HG03571 (cell line): ENCODE data around the gene RARG.
"Not testable (repeated sequence)": the region's sequence is repeated elsewhere in the genome, so short reads cannot be mapped to it uniquely, and the experiment has no call there.

ENCODE experiments used
- ATAC-seq: cut with Tn5 transposase; IDR thresholded peaks from one replicate; pipeline ENCODE4 v1.9.1; 2021; ENCODE audit not compliant: unreplicated experiment

The RARG gene

DNA sequence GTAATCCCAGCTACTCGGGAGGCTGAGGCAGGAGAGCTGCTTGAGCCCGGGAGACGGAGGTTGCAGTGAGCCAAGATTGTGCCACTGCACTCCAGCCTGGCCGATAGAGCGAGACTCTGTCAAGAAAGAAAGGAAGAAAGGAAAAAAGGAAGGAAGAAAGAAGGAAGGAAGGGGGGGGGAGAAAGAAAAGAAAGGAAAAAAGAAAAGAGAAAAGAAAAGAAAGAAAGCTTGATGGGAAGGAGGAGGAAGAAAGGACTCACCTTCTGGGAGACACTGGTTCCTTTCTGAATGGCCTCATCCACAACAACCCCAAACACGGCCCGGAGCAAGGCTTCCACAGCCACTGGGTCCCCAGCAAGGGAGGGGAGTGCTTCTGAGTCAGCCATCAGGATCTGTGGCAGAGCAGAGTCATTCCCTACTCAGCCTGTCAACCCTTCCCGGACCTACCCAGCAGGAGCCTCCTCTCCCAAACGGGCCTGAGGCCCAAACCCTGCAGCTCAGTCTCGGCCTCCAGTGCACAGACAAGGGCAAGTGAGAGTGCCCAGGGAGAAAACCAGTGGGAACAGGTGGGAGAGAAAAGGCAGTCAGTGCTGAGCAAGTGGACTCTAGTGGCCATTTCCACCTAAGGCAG, 58.8 kb downstream of the RARG start:
- no peak for ATAC-seq

DNA sequence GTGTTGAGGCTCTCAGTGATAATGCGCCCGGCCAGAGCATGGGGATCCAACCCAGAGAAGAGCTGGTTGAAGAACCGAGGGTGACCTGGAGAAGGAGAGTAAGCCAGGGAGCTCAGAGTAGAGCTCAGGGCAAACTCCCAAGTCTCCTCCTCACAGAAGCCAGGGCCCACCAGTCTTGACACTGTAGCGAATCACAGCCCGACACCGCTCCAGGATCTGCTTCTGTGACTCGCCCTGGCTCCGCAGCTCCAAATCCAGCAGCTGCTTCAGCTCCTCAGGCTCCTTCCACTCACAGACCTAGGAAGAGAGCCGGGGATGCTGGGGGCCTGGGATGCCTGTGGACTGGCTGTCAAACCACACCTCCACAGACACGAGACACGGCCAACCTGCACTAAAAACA, 59.7 kb downstream of the RARG start:
- ATAC-seq, result no peak

DNA sequence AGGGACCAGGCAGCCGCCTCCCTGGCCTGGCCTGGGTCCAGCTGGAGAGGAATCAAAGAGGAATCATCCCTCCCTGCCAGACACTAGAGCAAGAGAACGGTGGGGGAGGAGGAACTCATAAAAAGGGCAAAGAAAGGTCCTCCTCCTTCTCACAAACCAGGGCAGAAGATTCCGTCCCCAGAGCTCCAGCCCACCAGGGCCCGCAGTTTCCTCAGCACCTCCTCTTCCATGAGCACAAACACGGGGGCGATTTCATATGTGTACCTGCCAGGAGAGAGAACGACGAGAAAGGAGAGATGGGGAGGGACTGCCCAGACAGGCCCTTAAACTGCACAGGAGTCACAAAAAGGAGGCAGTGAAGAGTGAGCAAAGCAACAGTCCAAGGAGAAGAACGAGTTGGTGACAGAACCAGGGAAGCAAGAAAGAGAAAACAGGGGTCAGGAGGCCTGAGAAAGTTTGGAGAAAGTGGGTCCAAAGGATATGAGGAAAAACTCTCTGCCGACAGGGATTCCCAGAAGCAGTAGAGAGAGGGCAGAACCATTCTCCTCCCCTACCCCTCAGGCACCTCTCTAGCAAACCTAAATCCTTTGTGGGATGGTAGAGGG, 60.2 kb downstream of the RARG start:
- ATAC-seq, result no peak

DNA sequence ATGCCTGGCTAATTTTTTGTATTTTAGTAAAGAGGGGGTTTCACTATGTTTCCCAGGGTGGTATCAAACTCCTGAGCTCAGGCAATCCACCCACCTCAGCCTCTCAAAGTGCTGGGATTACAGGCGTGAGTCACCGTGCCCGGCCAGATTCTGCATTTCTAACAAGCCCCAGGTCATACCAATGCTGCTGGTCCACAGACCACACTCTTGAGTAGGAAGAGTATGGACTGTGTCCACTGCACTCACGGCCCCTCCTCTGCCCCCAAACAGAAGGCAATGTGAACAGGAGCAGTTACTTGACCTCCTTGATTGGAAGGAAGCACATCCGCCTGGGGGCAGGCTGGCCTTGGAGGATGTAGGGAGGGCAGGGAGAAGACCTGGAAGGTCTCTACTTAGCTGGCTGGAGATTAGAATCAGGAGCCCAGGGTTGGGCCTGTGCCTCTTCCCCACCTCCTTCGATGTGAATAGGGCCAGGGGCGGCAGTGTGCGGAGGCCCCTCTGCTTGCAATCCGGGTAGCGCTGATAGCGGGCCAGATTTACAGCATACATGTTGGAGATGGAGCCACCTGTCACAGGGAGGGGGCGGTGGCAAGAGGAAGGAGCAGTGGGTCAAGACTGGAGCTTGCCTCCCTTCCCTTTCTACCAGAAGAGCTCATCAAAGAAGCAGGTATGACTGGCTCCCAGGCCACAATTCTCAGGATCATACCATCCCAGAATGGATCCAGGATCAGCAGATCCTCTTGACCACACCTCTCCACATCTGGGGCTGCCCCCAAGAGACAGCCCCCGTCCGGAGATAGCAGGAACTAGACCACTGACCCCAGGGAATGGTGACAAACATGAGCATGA, 60.9 kb downstream of the RARG start:
- no peak for ATAC-seq

DNA sequence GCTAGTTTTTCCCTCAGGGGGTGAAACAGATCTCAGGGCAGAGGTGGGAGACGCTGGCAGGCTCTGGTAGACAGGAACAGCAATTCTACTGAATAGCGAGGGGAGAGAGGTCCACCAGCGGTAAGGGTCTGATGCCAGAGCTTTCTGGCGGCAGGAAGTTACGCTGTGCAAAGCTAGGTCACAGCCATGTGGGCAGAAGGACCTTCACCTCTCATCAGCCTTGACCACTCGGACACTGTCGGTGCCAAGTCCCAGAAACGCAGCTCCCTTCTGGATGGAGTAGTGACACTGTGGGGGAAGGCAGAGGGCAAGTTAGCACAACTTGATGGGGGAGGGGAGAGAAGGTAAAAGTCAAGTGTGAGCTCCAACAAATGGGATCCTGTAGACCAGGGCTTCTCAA, 61.8 kb downstream of the RARG start:
- ATAC-seq, result no peak

DNA sequence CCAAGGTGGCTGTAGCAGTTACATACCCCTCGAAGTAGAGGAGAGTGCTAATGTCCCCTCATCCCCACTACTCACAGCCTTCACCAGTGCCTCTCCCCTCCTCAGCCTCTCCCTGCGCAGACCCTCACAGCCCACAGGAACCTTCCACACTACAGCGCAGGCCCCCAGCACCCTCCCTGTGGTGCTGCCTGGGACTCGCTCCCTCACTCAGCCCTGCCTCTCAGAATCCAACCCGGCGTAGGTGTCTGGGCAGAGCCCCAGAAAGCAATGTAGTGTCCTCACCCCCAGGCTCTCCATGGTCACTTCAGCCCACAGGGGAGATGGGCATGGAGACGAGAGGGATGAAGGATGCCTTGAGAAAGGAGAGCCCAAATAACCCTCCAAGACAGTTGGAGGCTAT, 62.4 kb downstream of the RARG start:
- no peak for ATAC-seq

DNA sequence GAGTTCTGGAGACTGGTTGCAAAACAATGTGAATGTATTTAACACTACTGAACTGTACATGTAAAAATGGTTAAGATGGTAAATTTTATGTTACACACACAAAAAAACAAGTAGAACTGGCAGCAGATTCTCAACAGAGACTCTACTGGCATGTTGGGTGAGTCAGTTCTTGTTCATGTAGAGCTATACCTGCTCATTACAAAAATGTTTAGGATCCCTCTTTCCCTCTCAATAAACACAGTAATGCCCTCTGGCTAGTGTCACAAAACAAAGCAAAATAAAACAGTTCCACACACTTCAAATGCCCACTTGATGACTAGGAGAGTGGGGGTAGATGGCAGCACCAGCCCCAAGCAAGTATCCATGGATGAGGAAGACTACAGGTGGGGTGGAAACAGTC, 65.2 kb downstream of the RARG start:
- ATAC-seq, result no peak

DNA sequence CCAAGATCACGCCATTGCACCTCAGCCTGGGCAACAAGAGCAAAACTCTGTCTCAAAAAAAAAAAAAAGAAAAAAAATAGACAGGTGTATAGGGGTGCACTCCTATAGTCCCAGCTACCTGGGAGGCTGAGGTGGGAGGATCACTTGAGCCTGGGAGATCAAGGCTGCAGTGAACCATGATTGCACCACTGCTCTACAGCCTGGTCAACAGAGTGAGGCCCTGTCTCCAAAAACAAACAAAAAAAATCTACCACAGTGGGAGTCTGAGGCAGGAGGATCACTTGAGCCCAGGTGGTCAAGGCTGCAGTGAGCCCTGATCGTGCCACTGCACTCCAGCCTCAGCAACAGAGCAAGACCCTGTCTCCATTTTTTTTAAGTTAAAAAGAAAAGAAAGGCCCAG, 69.0 kb downstream of the RARG start:
- not testable (repeated sequence) for ATAC-seq

DNA sequence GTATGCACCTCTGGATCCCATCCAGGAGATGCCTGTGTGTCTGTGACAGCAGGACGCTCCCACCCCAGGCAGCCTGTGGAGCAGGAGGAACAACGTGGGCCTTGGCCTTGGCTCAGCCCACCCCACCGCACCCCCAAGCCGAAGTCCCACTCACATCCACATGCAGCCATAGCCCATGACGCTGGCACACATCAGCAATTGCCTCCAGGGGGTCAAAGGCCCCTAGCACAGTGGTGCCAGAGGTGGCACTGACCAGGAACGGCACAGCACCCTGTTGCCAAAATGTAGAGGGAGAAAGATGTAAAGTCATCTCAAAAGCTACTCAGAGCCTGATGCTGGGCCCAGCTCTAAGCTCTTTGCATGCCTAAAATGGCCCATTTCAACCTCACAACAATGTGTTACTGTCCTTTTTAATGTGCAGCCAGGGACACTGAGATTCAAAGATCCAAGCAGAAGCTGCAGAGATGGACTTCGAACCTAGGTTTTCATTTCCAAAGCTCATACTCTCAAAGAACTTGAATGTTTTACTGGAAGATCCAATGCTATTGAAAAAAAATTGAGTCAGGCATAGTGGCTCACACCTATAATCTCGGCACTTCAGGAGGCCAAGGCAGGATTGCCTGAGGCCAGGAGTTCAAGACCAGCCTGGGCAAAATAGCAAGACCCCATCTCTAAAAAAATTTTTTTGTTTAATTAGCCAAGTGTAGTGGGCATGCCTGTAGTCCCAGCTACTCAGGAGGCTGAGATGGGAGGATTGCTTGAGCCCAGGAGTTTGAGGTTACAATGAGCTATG, 70.7 kb downstream of the RARG start:
- no peak for ATAC-seq

DNA sequence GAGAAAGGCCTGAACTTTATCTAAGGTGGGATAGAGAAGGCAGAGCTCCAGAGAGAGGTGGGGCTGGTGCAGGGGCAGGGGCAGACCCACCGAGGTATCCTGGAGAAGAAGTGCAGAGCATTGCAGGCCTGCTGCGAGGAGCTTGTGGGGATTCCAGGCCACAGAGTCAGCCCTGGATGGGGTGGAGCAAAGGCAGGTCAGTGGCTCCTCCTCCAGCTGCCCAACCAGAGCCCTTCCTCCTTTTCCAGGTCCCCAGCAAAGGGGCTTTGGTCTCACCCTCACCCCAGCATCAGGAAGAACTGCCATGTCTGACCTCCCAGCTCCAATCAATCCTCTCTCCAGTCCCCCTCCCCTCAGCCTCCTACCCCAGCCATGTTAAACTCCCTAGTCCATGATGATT, 71.3 kb downstream of the RARG start:
- no peak for ATAC-seq
